ENCODE data around the gene RFX6.

GRCh38 chr6:116974526-116975316 is 97.7 kb downstream of the RFX6 start:
- TF ChIP-seq CTCF (IDR thresholded peaks at IDR 0.05): no peak
- no peak for TF ChIP-seq POLR2AphosphoS5 (IDR thresholded peaks at IDR 0.05)
- no peak for TF ChIP-seq EP300 (IDR thresholded peaks at IDR 0.05)

All from upper lobe of left lung (tissue), 4 donors.